Measurements from ENCODE around the gene GAL3ST3.

- peak; percentile 23 for TF ChIP-seq POLR2A (IDR thresholded peaks at IDR 0.05)
- TF ChIP-seq, protein P1, sequence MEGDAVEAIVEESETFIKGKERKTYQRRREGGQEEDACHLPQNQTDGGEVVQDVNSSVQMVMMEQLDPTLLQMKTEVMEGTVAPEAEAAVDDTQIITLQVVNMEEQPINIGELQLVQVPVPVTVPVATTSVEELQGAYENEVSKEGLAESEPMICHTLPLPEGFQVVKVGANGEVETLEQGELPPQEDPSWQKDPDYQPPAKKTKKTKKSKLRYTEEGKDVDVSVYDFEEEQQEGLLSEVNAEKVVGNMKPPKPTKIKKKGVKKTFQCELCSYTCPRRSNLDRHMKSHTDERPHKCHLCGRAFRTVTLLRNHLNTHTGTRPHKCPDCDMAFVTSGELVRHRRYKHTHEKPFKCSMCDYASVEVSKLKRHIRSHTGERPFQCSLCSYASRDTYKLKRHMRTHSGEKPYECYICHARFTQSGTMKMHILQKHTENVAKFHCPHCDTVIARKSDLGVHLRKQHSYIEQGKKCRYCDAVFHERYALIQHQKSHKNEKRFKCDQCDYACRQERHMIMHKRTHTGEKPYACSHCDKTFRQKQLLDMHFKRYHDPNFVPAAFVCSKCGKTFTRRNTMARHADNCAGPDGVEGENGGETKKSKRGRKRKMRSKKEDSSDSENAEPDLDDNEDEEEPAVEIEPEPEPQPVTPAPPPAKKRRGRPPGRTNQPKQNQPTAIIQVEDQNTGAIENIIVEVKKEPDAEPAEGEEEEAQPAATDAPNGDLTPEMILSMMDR (IDR thresholded peaks at IDR 0.05): no peak
Observed at GRCh38 chr11:66081505-66081904, 32.5 kb upstream of the GAL3ST3 start.
